Thyroid gland (tissue), 4 donors: ENCODE results near the gene NDST1. TPM values are rescaled to one million over a fixed set of nuclear protein-coding genes. Genes with fewer than 3 reads are reported as not detected.

Source experiments
- DNase-seq, 2 donors: peaks; one replicate each; pipeline ENCODE4 v3.0.0-alpha.2; 2019
- H3K27ac ChIP-seq, 3 donors: fragments of 200-600 bp; sonication (generic); 1 replicate in 2 of 3; 2 replicates in 1 of 3; pipeline ENCODE4 v1.5.1; 2016 to 2019; ENCODE audit warnings: mild to moderate bottlenecking in 1 of 3, moderate library complexity in 1 of 3
- H3K27me3 ChIP-seq: fragments of 200-600 bp; sonication (generic); one replicate; pipeline ENCODE4 v1.5.1; 2019
- H3K36me3 ChIP-seq, 2 donors: fragments of 200-600 bp; sonication (generic); one replicate each; pipeline ENCODE4 v1.5.1; 2016 to 2019
- H3K4me1 ChIP-seq, 2 donors: fragments of 200-600 bp; sonication (generic); one replicate each; pipeline ENCODE4 v1.5.1; 2017 to 2019
- H3K4me3 ChIP-seq, 3 donors: fragments of 200-600 bp; sonication (generic); replicated peaks in 1 of 3; 1 replicate in 2 of 3; 2 replicates in 1 of 3; pipeline ENCODE4 v1.5.1; 2016; ENCODE audit warnings: mild to moderate bottlenecking in 1 of 3
- H3K9me3 ChIP-seq: fragments of 200-600 bp; sonication (generic); one replicate; pipeline ENCODE4 v1.5.1; 2017
- POLR2A ChIP-seq, 2 donors: fragments of 450-650 bp; IDR thresholded peaks; one replicate each; pipeline ENCODE4 v1.6.1; 2017; ENCODE audit warnings: antibody characterized with exemption in 2 of 2, mild to moderate bottlenecking in 2 of 2, moderate library complexity in 1 of 2
- WGBS, 2 donors: methylation state at CpG; one replicate each; pipeline ENCODE4 v1.1.5; 2017; 5-methylcytosine and 5-hydroxymethylcytosine counted together
- intact Hi-C: fragments of 100-400 bp; cut with DNase I; formaldehyde crosslinking; loops from one replicate; pipeline ENCODE4 v1.15.1; 2023
- total RNA-seq, 4 donors: library from RNA; depleted of rRNA; stranded (reverse); fragments of >200 nt; gene quantifications; one replicate each; pipeline ENCODE4 v1.2.3, GENCODE V29; 2016
- TF ChIP-seq, protein P1 (sequence below), 6 experiments: fragments of 200-600 bp in 3 of 6; fragments of 450-650 bp in 3 of 6; sonication (generic) in 3 of 6; IDR thresholded peaks; one replicate each; pipeline ENCODE4 v1.5.1; 2016 to 2019; ENCODE audit warnings: antibody characterized with exemption in 6 of 6, mild to moderate bottlenecking in 2 of 6, inconsistent platforms in 1 of 6, moderate library complexity in 1 of 6

NDST1 gene
- total RNA-seq, 4 donors from 2014 or later, result 84.9 to 171 (median 113) TPM

GRCh38 chr5:150577378-150578139 lies 69.6 kb downstream of the NDST1 start:
- Histone ChIP-seq H3K4me1 (peaks cover 0 to 6% of the 10 kb centered on the region in 2 donors), H3K27ac (no peak overlapping the region), H3K9me3 (no peaks in the 10 kb centered on the region), H3K4me3 (no peak overlapping the region), H3K36me3 (no peaks in the 10 kb centered on the region), H3K27me3 (no peaks in the 10 kb centered on the region)
- WGBS, 2 donors, result 92 to 95% methylated on average over 10 of the region's 10 CpGs
- intact Hi-C loops, result no loop called here
- TF ChIP-seq, protein P1, sequence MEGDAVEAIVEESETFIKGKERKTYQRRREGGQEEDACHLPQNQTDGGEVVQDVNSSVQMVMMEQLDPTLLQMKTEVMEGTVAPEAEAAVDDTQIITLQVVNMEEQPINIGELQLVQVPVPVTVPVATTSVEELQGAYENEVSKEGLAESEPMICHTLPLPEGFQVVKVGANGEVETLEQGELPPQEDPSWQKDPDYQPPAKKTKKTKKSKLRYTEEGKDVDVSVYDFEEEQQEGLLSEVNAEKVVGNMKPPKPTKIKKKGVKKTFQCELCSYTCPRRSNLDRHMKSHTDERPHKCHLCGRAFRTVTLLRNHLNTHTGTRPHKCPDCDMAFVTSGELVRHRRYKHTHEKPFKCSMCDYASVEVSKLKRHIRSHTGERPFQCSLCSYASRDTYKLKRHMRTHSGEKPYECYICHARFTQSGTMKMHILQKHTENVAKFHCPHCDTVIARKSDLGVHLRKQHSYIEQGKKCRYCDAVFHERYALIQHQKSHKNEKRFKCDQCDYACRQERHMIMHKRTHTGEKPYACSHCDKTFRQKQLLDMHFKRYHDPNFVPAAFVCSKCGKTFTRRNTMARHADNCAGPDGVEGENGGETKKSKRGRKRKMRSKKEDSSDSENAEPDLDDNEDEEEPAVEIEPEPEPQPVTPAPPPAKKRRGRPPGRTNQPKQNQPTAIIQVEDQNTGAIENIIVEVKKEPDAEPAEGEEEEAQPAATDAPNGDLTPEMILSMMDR (IDR thresholded peaks at IDR 0.05), result no peak
- no peak for TF ChIP-seq POLR2A (IDR thresholded peaks at IDR 0.05)
- DNase-seq, result no peak

DNA sequence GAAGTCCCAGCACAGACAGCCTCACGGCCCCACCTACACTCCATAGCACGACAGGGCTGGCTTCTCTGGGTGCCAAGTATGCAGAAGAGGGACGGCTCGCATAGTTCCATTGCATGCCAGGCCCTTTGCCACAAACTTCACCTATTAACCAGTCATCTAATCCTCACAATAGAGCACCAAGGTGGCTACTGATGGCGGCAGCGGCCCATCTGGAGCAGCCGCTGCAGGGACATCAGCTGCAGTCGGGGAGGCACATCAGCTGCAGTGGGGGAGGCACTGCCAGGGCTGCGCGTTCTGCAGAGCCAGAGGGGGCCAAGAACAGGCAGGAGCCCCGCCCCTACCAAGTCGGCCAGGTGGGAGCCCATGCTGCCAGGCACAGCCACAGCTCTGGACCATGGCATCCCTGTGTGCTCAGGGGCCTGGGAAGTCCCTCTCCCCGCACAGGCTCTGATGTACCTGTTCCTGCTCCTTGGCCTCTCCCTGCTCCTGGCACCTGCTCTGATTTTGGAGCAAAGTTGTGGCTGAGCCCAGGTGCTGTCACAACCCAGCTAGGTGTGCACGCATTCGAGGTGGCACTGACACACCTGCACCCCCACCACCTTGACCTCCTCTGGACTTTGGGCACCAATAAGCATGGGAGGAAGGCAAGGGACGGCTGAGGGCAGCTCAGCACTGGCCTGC lies 71.0 kb downstream of the NDST1 start:
- Histone ChIP-seq H3K27me3 (no peaks in the 10 kb centered on the region), H3K4me3 (no peak overlapping the region), H3K4me1 (peaks cover 0 to 6% of the 10 kb centered on the region in 2 donors), H3K36me3 (no peaks in the 10 kb centered on the region), H3K9me3 (no peaks in the 10 kb centered on the region), H3K27ac (no peak overlapping the region)
- no peak for TF ChIP-seq POLR2A (IDR thresholded peaks at IDR 0.05)
- TF ChIP-seq, protein P1 (IDR thresholded peaks at IDR 0.05), result no peak
- intact Hi-C loops, result no loop called here
- WGBS, 2 donors, result 91 to 92% methylated on average over 8 to 12 of the region's 16 CpGs
- no peak for DNase-seq

DNA sequence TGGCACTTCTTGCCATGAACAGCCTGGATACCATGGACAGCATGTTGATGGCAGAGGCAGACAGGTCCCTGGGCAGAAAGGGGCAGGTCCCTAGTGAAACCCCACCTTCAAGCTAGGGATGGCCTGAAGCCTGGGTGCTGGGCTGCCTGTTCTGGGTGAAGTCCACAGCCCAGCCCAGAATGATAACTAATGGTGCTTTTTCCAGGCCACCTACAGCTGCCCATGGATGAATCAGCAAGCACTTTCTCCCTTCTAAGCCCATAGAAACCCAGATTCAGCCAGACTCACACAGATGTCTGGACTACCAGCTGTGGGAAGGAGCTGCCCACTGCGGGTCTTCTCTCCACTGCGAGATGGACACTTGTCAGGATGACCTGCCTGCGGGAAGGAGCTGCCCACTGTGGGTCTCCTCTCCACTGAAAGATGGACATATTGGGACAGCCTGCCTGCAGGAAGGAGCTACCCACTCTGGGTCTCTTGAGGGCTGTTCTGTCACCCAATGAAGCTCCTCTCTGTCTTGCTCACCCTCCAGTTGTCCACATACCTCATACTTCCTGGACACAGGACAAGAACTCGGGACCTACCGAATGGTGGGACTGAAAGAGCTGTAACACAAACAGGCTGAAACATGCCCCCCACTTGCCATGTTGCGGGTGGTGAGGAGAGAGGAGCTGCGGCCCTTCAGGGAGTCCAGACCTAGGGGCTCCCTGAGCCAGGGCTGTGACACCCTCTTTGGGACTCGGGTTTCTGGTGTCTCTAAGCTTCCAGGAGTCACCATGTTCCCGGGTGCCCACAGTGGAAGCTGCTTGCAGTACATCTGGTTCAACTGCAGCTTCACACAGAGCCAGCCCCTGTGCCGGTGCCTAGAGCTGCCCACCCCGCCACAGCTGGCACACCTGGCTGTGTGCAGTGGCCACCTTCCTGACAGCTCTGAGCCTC lies 71.8 kb downstream of the NDST1 start:
- no peaks in the 10 kb centered on the region for H3K27me3 ChIP-seq
- no peak for DNase-seq
- no peak overlapping the region for H3K27ac ChIP-seq
- peaks cover 0 to 6% of the 10 kb centered on the region in 2 donors for H3K4me1 ChIP-seq
- WGBS, 2 donors, result 93 to 94% methylated on average over 8 to 10 of the region's 11 CpGs
- H3K9me3 ChIP-seq, result no peaks in the 10 kb centered on the region
- H3K36me3 ChIP-seq, result no peaks in the 10 kb centered on the region
- no peak overlapping the region for H3K4me3 ChIP-seq
- no peak for TF ChIP-seq POLR2A (IDR thresholded peaks at IDR 0.05)
- TF ChIP-seq, protein P1 (IDR thresholded peaks at IDR 0.05), result no peak
- intact Hi-C loops, result no loop called here

DNA sequence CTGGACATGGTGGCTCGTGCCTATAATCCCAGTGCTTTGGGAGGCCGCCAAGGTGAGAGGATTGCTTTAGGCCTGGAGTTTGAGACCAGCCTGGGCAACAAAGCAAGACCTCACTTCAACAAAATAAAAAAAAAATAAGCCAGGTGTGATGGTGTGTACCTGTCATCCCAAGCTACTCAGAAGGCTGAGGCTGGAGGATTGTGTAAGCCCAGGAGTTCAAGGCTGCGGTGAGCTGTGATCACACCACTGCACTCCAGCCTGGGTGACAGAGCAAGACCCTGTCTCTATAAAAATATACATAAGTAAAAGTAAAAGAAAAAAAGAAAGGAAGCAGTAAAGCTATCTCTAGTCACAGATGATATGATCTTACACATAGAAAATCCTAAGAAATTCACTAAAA lies 73.0 kb downstream of the NDST1 start:
- TF ChIP-seq, protein P1 (IDR thresholded peaks at IDR 0.05), result no peak
- TF ChIP-seq POLR2A (IDR thresholded peaks at IDR 0.05), result no peak
- Histone ChIP-seq H3K4me1 (peaks cover 0 to 6% of the 10 kb centered on the region in 2 donors), H3K27me3 (no peaks in the 10 kb centered on the region), H3K27ac (no peak overlapping the region), H3K9me3 (no peaks in the 10 kb centered on the region), H3K4me3 (no peak overlapping the region), H3K36me3 (no peaks in the 10 kb centered on the region)
- DNase-seq, result no peak
- whole genome bisulfite sequencing, 2 donors, result 90 to 94% methylated on average over 3 of the region's 3 CpGs
- intact Hi-C loops, result no loop called here
